Fibroblast of villous mesenchyme (primary cell): ENCODE data around the gene SIL1. TPM values are rescaled to one million over a fixed set of nuclear protein-coding genes. Genes with fewer than 3 reads are reported as not detected.

Experiments used
- DNase-seq: peaks from one replicate; pipeline ENCODE4 v3.0.0-alpha.2; 2010; ENCODE audit warnings: low read depth
- H3K4me3 ChIP-seq: 2 replicates; pipeline ENCODE4 v1.5.1; 2011; ENCODE audit warnings: low read depth, mild to moderate bottlenecking, low read length
- total RNA-seq: library from RNA; depleted of rRNA; stranded (reverse); fragments of >200 nt; gene quantifications from 2 replicates; pipeline ENCODE4 v1.2.3, GENCODE V29; 2012
- TF ChIP-seq, protein P1 (sequence below): IDR thresholded peaks from 2 replicates; pipeline ENCODE4 v1.5.1; 2012; ENCODE audit warnings: low read depth, mild to moderate bottlenecking, low read length; ENCODE audit not compliant: insufficient read depth

The SIL1 gene
- total RNA-seq, 1 donor: 57.0 TPM

DNA sequence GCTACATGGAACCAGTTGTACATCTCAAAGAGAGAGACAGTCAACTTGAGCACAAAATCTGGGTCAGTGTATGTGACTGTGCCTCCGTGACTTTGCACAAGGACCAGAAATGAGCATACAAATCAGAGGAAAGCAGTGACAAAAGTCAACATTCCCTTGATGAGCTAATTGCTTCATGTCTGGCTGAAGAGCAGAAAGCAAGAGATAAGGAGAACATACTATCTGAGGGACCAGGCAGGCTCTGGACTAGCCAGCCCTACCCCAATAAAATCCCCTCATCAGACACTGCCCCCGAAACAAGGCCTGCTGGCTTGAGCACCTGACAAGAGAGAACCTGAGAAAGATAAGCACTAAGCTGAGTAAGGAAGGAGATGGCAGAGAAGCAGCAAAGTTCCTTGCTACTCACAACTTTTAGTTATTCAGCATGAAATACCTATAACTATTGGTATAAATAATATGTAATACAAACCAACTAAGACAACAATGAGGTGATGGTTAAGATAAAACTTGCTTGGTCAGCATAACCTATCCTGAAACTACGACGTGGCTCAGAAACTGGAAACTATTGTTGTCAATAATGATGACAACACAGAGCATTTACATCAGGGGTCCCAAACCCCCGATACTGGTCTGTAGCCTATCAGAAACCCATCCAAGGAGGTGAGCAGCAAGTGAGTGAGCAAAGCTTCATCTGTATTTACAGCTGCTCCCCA is 9.5 kb downstream of the SIL1 start:
- no peak overlapping the region for H3K4me3 ChIP-seq
- no peak for DNase-seq

DNA sequence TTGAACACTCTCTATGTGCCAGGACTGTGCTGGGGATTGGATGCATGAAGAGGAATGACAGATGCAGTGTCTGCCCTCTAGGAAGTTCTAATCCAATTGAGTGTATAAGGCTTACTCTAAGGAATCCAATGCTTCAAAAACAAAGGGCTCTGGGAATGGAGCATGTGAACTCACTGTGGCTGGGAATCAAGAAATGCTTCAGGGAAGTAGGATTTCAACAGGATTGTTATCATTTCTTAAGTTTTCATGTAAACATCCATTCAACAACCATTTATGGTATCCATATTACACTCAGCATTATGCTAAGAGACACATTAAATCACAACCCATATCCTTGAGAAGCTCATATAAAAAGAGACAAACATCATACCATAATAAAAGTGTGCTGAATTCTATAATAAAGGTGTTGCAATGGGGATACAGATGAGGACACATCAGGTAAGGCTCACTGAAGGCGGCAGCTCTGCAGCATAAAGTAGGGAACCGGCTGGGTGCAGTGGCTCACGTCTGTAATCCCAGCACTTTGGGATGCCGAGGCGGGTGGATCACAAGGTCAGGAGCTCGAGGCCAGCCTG is 11.3 kb downstream of the SIL1 start:
- H3K4me3 ChIP-seq: no peak overlapping the region
- DNase-seq: peak; percentile 95
- TF ChIP-seq, protein P1, sequence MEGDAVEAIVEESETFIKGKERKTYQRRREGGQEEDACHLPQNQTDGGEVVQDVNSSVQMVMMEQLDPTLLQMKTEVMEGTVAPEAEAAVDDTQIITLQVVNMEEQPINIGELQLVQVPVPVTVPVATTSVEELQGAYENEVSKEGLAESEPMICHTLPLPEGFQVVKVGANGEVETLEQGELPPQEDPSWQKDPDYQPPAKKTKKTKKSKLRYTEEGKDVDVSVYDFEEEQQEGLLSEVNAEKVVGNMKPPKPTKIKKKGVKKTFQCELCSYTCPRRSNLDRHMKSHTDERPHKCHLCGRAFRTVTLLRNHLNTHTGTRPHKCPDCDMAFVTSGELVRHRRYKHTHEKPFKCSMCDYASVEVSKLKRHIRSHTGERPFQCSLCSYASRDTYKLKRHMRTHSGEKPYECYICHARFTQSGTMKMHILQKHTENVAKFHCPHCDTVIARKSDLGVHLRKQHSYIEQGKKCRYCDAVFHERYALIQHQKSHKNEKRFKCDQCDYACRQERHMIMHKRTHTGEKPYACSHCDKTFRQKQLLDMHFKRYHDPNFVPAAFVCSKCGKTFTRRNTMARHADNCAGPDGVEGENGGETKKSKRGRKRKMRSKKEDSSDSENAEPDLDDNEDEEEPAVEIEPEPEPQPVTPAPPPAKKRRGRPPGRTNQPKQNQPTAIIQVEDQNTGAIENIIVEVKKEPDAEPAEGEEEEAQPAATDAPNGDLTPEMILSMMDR: no peak

More for the DNA sequence above, 9.5 kb downstream of the SIL1 start:
- TF ChIP-seq, protein P1: no peak

DNA sequence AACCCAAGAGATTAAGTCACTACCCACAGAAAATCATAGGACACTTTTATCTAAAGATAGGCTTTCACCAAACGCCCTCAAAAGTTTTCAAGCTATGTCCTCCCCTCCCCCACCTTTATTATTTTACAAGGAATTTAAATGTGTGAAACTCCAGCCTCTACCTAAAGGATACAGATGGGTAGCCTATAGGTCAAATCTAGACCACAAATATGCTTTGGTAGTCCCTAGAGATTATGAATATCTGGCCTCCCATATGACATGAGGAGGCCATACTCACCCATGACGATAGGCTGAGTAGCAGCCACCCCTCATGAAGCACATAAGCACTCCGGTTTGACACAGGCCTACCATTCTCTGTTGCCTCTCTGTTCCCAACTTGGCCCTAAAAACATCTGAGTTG is 11.9 kb downstream of the SIL1 start:
- H3K4me3 ChIP-seq: no peak overlapping the region
- TF ChIP-seq, protein P1: no peak
- peak; percentile 81 for DNase-seq

DNA sequence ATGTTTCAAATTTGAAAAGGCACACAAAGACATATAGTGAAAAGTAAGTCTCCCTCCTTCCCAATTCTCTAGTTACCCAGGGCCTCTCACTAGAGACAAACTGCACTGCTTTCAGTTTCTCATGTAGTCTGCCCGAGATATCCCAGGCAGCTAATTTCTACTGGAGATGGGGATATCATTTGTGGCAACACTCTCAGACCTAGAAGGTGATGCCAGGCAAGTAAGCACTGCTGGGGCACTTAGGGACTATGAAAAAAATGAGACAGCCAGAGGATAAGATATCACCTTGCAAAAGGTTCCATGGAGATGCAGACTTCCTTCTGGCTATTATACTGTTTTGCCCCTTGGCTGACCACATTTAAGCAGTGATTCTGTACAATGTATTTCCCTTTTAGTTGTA is 12.6 kb downstream of the SIL1 start:
- TF ChIP-seq, protein P1: no peak
- H3K4me3 ChIP-seq: no peak overlapping the region
- peak; percentile 41 for DNase-seq

DNA sequence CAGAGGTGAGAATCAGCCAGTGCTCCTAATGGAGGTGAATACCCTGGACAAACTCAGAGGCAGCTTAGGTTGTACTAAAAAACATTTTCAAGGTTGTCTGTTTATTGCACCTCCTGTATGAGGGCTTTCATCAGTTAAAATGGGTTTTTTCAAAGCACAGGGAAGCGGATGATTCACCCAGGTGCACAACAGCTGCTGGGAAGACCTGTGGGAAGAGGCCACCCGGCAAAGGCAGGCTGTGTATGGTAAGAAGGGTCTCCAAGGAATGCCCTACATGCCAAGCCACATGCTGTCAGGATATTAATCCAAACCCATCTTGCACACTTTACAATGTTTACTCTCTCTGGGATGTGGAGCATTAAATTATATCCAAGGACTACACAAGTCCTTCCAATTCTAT is 14.7 kb downstream of the SIL1 start:
- TF ChIP-seq, protein P1: no peak
- no peak for DNase-seq
- no peak overlapping the region for H3K4me3 ChIP-seq

DNA sequence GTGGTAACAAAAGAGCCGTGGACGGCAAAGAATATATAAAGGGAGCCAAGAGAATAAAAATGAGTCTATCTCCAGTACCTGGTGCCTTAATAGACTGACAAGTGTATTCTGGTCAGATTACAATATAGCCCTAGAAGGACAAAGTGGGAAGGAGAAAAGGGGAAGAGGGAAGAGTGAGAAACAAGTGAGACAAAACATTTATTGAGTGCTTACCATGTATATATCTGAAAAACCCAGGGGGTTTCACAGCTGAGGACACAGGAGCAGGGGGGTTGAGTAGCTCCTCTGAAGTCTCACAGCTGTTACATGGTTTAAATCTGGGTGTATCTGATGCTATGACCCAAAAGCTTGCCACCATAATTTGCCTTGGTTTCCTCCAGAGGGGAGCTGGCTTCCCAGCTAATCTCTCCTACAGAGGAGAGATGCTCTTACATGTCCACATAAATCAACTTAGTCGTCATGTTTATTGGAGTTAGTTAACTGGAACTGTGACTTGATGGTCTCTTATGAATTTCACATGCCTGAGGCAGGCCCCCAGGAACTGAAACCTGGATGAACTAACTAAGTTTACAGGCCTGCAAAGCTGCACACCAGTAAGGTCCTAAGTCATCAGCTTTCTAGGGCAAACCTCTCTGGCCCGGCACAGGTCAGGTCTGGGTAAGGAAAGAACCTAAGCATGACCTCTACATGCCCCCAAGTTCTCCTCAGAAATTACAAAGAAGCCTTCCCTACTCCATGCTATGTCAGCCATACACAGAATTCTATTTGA is 15.5 kb downstream of the SIL1 start:
- DNase-seq: no peak
- TF ChIP-seq, protein P1: no peak
- no peak overlapping the region for H3K4me3 ChIP-seq
